ENCODE data around the gene SLC43A2. TPM values are rescaled to one million over a fixed set of nuclear protein-coding genes. Genes with fewer than 3 reads are reported as not detected.

The SLC43A2 gene
- total RNA-seq, 1 experiment from 2014 or later = 11.0 TPM

GRCh38 chr17:1539811-1540210 lies 88.8 kb downstream of the SLC43A2 start (continued):
- TF ChIP-seq CDX4 (CRISPR knock-in tag; IDR thresholded peaks at IDR 0.05; ENCODE audit: borderline replicate concordance) = no peak
- TF ChIP-seq FOXK1 (CRISPR knock-in tag; IDR thresholded peaks at IDR 0.05) = no peak
- no peak for TF ChIP-seq SP1 (CRISPR knock-in tag; conservative IDR thresholded peaks at IDR 0.05)

- no peak for DNase-seq (ENCODE audit: low spot score)
- no peak overlapping the region for H3K4me3 Mint-ChIP-seq
- ChIA-PET CTCF (interaction anchor here (0.6 kb wide), 1 partner anchor 89 kb away, joined by 3 read pairs; no protein-coding TSS in a partner anchor), POLR2A (no interaction called here)
- 0 out of 2 replicates have a peak overlapping the region, but pooled peaks have one; percentile 7 for H3K27ac Mint-ChIP-seq
- TF ChIP-seq ETV6 (CRISPR knock-in tag; IDR thresholded peaks at IDR 0.05) (no peak), CTCF (IDR thresholded peaks at IDR 0.05) (no peak), AR (CRISPR knock-in tag; IDR thresholded peaks at IDR 0.05) (no peak), ZNF416 (CRISPR knock-in tag; IDR thresholded peaks at IDR 0.05) (no peak), ZNF121 (CRISPR knock-in tag; IDR thresholded peaks at IDR 0.05) (no peak), NFE2L1 (CRISPR knock-in tag; IDR thresholded peaks at IDR 0.05) (no peak), SP1 (CRISPR knock-in tag; conservative IDR thresholded peaks at IDR 0.05) (no peak), ZBTB43 (CRISPR knock-in tag; IDR thresholded peaks at IDR 0.05) (no peak), ZMAT4 (CRISPR knock-in tag; IDR thresholded peaks at IDR 0.05) (no peak), GABPB1 (CRISPR knock-in tag; IDR thresholded peaks at IDR 0.05) (no peak), MXD4 (CRISPR knock-in tag; IDR thresholded peaks at IDR 0.05; ENCODE audit: borderline replicate concordance) (no peak), TEAD4 (CRISPR knock-in tag; IDR thresholded peaks at IDR 0.05) (no peak), AFF4 (CRISPR knock-in tag; IDR thresholded peaks at IDR 0.05; ENCODE audit: borderline replicate concordance) (no peak), E2F4 (CRISPR knock-in tag; IDR thresholded peaks at IDR 0.05; ENCODE audit: borderline replicate concordance, low read depth) (no peak), SMAD3 (CRISPR knock-in tag; IDR thresholded peaks at IDR 0.05; ENCODE audit: borderline replicate concordance) (no peak), CREB1 (CRISPR knock-in tag; IDR thresholded peaks at IDR 0.05) (no peak)
- peaks cover 44% of the 10 kb centered on the region for H3K36me3 Mint-ChIP-seq
- no peaks in the 10 kb centered on the region for H3K9me3 Mint-ChIP-seq
- no peaks in the 10 kb centered on the region for H3K4me1 Mint-ChIP-seq
- H3K27me3 Mint-ChIP-seq (ENCODE audit: low read depth) = no peaks in the 10 kb centered on the region
- no peak for ATAC-seq
Observed at GRCh38 chr17:1535737-1536136, 92.9 kb downstream of the SLC43A2 start.
